Forelimb muscle (tissue), 1 donor: ENCODE results near the gene DCLK1. TPM values are rescaled to one million over a fixed set of nuclear protein-coding genes. Genes with fewer than 3 reads are reported as not detected.

Experiments used
- DNase-seq: peaks from one replicate; pipeline ENCODE4 v3.0.0-alpha.2; 2013; ENCODE audit warnings: low read depth
- polyA plus RNA-seq: library from polyadenylated mRNA; unstranded; fragments of 120-200 nt; gene quantifications from one replicate; pipeline ENCODE4 v1.2.1, GENCODE V29; 2013; ENCODE audit not compliant: insufficient read length

Gene DCLK1
- polyA plus RNA-seq, 1 donor: 77.3 TPM

DNA sequence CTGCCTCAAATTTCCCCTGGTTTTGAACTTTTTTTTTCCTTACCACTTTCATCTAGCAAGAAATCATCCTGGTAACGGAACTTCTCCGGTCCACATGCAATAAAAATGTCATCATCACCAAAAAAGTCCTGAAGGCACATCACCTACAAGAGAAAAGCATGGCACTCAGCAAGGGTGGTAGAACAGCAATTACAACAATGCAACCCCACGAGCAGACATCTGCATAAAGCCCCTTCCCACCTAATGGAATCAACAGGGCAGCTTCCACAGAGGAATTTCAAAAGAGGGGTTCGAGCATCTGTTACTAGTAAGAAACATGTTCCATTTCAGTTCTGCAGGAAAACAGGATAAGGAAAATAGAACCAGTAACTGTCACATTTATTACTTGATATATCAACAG lies 183.9 kb downstream of the DCLK1 start:
- DNase-seq: no peak

DNA sequence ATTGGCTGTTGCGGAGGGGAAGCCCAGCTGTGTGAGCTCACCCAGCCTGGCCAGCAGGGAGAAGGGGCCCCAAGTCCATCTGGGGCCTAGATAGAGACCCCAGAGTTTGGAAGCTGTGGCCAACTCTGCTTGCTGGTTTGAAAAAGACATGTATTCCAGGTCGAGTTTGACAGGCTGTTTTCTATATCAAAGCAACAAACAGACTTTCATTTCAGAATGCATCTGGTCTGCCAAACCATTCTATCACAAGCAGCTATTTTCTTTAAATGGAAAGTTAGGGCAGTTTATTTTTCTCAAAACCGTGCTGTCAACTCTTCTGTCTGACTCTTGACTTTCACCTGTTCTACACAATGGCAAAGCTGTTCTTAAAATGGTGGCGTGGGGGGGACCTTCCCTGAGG lies 185.8 kb downstream of the DCLK1 start:
- no peak for DNase-seq

DNA sequence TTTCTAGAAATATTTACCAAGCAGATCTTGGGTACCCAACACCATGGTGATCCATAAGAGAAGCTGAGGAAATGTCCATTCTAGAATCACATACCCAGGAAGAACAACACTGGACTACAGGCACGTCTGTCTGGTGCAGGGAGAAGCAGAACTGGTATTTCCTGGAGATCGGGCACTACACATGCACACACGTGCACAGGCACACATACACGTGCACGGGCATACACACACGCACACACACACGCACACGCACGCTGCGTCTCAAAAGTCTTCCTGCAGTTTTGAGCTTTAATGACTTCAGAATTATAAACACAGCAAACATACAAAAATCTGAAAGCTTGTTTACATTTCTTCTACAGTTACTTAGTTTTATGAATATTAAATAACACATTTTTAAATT lies 189.8 kb downstream of the DCLK1 start:
- no peak for DNase-seq

DNA sequence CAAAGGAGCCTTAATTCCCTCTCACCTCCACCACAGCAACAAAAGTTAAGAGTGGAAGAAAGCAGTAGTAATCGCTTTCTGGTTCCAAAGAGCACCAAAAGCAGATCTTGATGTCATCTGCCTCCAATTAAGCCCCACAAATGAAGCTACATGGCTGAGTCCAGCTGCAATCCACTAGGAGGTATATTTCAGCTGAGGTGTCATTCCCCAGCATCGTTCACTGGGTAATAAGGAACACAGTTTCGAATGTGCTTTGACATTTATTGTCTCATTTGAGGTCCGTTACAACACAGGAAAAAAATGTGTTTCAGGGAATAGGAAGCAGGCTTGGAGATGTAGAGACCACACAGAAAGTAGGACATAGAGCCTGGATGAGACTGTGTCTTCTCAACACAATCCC lies 190.4 kb downstream of the DCLK1 start:
- no peak for DNase-seq

DNA sequence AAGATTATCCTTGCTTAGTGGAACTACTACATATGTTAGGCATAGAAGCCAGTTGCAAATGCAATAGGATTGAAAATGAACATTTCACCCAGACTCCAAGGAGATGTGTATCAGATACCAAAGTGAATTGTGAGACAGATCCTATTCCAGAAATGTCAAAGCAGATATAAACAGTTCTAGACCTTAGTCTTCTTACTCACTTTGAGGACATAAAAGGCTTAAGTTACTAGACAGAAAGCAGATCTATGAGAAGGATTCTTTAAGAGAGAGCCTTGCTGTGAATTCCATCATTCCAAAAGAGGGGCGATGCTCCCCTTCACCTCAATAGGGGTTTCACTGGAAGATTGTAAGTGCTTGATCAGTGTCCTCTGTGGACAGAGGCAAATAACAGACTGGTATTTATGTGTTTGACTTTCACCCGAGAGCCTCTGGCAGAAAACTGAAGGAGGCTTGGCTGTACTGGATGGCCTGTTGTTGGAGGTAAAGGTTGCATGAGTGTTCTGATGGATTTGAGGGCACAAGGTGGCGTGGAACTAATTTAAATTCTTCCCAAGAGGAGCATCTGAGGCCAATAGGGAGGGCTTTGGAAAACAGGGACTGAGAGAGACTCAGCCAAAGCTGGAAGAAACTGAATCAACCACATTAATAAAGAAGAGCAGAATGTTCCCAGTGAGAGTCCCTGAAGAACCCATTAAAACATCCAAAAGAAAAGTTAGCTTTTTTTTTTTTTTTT lies 194.8 kb downstream of the DCLK1 start:
- DNase-seq: no peak

DNA sequence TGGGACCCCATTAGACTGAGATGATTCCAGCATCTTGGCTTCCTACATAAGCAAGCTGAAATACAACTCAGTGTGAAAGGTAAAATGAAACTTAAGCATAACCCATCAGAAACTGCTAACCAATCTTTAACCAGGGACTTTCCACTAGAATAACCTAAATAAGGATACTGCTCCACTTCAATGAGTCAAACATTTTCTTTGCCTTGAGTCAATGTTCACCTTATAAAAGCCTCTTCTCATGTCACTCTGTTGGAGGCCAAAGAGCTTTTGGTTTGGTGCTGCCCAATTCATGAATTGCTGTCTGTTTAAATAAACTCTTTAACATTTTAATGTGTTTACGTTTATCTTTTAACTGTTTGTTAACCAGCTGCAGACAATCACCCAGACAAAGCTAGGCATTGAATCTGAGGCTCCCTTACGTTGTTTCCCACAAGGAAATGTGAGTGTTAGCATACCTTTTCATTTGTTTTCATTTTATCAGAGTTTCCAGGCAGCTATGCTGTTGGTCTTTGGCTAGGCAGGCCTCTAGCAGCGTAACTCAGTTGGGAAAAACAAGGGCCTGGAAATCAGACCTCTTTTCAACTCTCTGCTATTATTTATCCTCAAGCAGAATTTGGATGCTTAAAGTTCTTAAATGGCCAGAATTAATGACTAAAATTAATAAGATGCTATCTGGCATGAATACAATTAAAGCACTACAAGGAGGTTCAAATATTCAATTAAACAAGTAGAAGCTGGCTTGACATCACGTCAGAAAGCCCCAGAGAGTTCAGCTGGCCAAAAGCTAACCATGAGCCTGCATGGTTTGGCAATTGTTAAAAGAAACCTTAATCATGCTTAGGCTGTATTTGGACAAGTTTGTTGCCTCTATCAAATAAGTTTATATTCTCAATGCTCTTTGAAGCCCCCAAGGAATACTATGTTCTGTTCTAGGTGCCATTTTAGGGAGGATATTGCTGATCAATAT lies 200.2 kb downstream of the DCLK1 start:
- no peak for DNase-seq

DNA sequence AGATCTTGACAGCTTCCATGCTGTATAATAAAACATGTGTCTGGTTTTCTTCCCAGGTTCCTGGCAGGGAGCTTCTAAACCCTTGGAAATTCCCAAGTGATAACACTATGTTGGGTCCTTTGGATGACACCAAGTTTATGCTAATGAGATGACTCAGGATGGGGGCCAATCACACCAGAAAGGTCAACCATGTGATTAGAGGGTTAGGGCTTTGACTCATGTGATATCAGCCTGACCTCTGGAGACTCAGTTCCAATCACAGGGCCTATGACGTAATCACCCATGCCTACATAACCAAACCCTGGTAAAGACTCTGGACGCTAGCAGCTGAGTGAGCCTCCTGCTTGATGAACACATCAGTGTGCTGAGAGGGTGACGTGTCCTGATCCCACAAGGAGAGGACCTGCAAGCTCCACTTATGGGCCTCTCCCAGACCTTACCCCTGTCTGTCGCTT lies 203.6 kb downstream of the DCLK1 start:
- DNase-seq: no peak

DNA sequence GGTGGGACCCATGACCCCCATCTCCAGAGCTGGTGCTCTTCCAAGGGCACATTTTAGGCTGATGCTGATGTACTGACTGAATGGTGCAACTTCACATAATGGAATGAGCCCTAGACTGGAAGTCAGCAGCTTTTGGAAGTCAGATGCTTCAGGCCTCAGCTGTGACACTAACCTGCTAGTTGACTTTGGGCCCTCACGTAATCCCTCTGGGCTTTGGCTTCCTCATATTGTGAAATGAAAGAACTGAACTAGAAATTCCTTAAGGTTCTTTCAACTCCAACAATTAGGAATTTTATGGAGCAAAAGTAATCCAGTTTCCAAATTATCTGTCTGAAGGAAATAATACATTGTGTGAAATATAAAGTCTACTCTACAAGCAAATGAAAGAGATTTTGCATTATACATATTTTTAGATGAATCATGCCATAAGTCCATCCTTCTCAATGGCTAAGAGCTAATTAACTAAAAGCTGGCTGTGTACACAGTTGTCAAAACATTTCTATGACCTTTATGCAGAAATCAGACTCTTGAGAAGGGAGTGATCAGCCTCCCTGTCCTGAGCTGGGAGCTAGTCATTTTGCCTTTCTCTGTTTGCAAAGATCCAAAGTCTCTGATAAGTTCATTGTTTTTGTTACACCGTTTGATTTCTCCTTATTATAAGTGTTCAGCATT lies 204.2 kb downstream of the DCLK1 start:
- DNase-seq: no peak

DNA sequence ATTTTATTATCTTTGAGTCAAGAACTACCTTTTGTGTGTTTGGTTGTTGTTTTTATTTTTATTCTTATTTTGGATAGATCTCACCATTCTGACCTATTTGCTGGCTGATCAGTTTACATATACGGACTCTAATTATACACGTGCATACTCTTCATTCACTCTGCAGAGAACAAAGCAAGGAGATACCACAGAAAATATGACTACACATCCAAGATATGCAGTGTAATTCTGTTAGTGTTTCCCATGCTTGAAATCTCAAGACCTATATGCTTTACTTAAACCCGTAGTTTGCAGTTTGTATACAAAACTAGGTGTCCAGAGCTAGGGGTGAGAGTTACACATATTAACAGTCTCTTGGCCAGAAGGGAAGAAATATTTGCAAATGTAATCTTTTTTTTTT lies 205.5 kb downstream of the DCLK1 start:
- DNase-seq: no peak

DNA sequence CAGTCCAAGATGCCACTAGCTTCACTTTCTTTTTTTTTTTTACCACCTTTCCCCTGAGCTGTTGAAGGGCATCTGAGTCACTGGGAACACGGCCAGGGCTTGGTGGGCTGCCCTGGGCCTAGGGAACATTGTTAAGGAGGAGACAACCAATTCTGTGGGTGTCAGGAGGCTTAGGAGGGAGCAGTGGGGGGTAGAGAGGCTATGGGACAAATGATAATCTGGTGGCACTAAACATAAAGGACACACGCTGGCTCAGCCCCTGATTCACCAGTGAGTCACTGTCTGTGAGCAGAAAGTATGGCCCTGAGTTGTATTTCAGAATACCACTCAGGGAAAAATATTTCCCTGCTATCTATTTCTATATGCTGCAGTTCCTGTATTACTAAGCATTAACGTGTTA lies 207.8 kb downstream of the DCLK1 start:
- no peak for DNase-seq

DNA sequence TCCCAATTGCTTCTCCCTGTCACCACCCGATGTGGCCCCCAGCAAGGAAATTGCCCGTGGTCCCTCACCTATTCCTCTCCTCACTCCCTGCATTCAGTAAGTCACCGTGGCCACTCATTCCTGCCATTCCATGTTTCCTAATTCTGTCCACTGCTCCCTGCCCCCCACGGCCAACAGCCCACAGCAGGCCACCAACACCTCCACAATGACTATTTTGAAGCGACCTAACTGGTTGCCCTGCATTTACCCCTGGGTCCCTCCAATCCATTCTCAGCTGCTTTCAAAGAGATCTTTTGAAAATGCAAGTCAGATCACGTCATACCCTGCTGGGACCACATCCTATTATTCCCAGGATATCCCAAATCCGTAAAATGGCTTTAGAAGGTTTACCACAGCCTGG lies 210.4 kb downstream of the DCLK1 start:
- DNase-seq: no peak

DNA sequence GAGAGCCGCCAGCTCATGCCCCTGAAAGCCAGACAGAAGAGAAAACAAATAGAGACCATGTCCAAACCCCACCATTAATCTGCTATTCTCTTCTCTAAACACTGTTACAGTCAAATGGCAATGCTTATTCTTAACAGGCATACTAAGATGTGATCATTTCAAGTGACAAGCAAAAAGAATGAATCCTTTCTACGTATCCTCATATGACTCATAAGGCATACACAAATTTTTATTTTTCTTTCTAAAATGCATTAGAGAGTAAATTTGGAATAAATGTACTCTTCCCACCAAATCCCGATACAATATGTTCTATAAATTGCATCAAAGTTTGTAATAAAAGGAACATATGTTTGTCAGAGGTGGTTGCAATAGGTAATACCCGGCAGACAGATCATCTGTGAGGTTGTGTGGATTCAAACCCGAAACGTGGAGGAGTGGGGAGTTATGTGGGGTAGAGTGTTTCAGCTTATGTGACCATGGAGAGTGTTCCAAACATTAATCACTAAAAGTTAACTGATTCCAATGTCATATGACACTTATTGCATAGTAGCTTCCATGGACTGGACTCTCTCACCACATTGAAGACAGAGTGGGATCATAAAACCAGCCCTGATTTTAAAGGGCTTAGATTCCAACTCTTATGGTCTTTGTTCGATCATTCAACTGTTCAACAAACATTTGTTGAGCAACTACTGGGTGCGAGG lies 213.1 kb downstream of the DCLK1 start:
- DNase-seq: no peak

DNA sequence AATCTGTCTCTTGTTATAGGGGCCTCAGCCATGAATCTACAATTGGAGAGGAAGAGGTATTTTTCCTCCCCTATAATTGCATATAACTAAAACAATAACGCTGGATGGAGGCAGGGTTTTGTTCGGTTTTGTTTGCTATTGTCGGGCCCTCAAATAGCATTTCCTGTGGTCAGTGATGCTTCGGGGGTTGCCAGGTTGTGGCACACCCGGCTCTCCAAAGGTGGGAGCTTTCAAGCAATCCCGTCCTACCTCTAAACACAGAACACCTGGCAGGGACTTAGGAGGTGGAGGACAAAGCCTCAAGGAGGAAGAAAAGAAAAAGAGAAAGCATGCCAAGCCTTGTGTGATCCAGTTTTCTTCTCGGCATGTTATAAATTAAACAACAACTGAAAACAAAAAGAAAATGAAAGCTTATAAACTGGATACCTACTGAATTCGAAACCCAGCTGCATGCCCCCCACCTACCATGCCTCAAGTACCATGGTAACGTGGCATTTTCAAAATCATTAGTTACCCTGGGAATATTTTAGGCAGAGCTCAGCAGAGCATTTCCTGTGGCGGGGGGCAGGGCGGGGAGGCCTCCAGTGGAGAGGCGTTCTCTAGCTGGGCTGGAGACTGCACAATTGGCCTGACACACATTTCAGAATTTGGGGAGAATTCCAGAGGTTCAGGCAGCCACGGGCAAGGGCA lies 213.8 kb downstream of the DCLK1 start:
- no peak for DNase-seq

DNA sequence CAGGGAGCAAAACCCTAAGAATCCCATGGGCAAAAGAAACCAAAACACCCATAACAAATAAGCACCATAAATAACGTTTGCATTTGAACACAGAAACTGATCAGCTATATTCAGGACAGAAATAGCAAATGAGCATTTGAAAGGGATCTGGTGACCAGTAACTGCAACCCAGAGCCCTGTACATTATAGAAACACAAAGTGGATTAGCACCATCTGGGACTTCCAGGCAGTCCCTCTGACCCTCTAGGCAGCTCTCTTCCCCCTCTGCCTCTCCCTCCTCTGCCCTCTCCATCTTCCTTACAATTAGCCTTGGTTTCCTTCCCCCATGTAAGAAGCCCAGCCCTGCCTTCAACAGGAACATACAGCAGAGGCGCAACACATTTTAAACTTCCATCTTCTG lies 215.0 kb downstream of the DCLK1 start:
- DNase-seq: no peak

DNA sequence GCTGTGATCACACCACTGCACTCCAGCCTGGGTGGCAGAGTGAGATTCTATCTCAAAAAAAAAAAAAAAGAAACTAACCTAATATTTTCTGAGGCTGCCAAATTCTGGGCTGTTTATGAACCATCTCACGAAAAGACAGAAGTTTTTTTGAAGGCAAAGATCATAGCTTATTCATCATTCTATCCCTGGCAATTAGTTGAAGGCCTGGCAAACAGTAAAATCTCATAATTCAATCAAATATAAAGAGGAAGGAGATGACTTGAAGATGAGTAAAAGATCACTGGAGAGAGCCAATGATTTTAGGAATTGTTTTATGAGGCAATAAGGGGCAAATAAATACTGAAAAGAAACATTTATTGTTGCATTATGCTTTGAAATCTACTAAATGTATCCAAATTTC lies 216.5 kb downstream of the DCLK1 start:
- no peak for DNase-seq

DNA sequence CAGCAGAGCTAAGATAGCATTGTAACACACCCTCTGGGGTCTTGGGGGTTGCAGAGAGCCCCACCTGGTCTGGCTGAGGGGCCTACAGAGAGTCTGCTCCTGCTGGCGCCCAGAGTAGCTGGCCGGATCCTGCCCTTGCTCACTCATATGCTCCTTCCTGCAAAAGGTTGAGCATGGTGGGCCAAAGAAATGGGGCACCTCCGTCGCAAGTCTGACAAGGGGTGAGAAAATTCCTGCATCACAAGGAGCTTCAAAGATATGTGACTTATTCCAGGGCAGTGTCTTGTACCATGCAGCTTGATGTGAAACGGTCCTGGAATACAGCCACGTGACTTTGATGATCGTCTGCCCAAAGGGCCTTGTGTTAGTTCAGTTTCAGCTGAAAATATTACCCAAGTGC lies 218.3 kb downstream of the DCLK1 start:
- no peak for DNase-seq

DNA sequence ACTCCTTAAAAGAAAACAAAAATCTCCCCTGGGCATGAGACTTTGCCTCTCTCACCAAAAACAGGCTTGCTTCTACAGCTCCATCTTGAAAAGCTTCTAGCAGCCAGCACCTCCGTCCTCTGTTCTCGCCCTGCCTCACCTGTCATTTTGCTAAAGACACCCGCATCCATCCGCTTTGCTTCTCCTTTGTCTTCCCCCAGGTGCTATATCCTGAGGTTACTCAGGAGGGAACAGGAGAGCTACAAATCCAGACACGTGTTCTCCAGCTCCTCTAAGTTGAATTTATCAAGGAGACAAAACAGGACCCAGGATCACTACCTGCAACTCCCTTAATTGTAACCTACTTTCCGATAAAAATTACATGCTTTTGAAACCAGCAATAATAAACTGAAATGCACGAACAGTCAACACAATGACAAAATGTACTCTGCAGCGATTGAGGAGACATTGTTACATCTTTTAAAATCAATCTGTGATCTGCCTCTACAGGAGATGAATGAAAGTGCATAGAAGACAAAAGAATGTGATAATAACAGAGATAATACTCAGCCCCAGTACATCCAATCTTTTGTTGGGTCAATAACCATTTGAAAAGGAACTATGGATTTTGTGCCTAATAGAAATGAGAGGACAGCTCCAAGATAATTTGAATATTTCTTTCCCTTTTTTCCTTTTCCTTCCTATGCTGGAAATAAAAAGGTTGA lies 221.2 kb downstream of the DCLK1 start:
- no peak for DNase-seq

DNA sequence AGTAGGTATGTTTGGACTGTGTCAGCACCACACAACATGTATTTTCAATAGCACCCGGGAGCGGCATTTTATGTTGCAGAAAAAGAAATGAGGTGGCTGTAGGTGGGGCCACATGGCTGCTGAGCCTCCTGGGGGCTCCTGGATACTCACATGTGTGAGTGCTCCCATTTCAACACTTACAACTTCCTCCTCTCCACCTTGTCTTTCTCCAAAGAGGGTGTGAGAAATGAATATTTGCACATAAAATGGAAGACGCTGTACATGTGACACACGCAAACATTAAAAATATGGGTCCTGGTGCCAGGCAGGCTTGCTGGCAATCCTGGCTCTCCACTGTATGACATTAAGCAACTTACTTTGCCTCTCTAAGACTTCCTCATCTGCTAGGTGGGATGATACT lies 222.1 kb downstream of the DCLK1 start:
- DNase-seq: no peak

DNA sequence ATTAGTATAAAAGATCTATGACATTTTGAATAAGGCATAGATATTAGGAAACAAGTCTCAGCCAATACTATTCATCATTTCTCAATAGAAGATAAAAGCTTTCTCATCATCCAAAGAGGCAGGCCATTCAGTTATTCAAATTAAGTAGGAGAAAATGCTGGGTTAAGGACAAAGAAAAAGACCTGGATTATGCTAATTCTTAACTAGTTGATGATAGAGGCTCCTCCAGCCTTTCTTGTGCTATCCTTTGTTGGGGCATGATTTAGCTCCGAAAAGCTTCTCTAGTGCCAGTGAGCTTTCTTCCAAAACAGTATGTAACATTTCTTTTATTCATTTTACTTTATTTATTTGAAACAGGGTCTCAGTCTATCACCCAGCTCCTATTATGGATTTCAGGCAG lies 223.0 kb downstream of the DCLK1 start:
- no peak for DNase-seq

DNA sequence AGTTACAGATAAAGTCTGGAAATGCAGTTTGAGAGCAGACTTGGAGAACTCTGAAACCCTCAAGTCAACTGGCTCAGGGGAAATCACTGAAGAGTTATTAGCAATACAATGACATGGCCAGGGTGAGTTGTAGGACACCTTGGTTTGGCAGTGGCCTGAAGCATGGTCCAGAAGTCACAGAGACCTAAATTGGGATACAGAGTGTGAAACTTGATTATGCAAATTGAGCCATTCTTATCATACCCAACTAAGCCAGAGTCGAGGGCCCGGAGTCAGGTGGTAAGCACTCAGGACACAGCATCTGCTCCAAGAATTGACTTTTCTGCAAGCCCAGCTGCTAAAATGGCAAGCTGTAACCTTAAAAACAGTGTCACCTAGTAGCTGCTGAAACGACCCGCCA lies 224.5 kb downstream of the DCLK1 start:
- DNase-seq: no peak

DNA sequence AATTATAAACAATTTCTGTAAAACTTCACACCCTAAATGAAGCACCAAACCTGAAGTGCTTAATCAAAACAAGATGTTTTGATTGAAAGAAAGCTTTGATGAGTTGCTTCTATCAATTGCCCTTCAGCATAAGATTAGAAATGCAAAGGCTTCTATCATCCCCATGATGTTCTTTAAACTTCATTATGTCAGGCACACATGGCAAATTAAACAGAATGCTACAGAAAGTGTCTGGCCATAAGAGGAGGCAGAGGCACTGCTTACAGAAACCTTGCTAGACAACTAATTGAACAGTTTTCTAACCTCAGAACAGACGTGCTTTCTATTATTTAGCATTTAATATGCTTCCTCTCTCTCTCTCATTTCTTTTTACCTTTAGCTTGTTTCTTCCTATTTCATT lies 228.1 kb downstream of the DCLK1 start:
- DNase-seq: no peak
